ENCODE measurements around the gene BRIP1.

The BRIP1 gene

DNA sequence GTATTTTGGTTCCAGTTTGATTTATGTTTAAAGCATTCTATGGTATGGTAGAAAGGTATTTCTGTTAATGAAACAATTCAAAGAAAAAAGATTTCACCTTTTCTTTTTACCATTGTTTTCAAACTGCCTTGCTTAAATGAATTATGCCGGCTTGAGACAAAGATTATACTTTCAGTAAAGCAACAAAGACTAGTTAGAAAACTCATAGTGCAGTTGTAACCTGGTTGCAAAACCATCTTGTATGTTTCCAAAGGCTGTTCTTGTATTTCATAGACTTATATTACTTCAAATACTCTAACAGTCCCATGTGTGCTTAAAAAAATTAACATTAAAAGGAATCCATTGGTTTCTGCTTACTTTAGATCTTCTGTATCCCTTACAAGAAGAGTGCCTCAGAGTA, 153.8 kb downstream of the BRIP1 start:
- H3K27me3 Mint-ChIP-seq, result no peaks in the 10 kb centered on the region
- no peak for DNase-seq (ENCODE audit: low spot score in 2 of 2)
- H3K4me1 Mint-ChIP-seq, result no peaks in the 10 kb centered on the region
- no peak for ATAC-seq (replicated peaks; ENCODE audit: extremely low read depth, poor library complexity, severe bottlenecking)
- no peak overlapping the region for H3K27ac Mint-ChIP-seq (ENCODE audit: low read depth)
- H3K36me3 Mint-ChIP-seq (ENCODE audit: insufficient read depth), result peaks cover 2% of the 10 kb centered on the region
- peaks cover 9% of the 10 kb centered on the region for H3K9me3 Mint-ChIP-seq
- no peak overlapping the region for H3K4me3 Mint-ChIP-seq

GRCh38 chr17:61704935-61705449, 158.3 kb downstream of the BRIP1 start:
- H3K36me3 Mint-ChIP-seq (ENCODE audit: insufficient read depth), result peaks cover 2% of the 10 kb centered on the region
- H3K27ac Mint-ChIP-seq (ENCODE audit: low read depth), result no peak overlapping the region
- peaks cover 26% of the 10 kb centered on the region for H3K9me3 Mint-ChIP-seq
- H3K4me1 Mint-ChIP-seq, result no peaks in the 10 kb centered on the region
- H3K4me3 Mint-ChIP-seq, result no peak overlapping the region
- no peaks in the 10 kb centered on the region for H3K27me3 Mint-ChIP-seq
- ATAC-seq (replicated peaks; ENCODE audit: extremely low read depth, poor library complexity, severe bottlenecking) (no peak), DNase-seq (ENCODE audit: low spot score in 2 of 2) (no peak)

GRCh38 chr17:61702450-61702849, 160.9 kb downstream of the BRIP1 start:
- no peaks in the 10 kb centered on the region for H3K4me1 Mint-ChIP-seq
- ATAC-seq (replicated peaks; ENCODE audit: extremely low read depth, poor library complexity, severe bottlenecking) (no peak), DNase-seq (ENCODE audit: low spot score in 2 of 2) (no peak)
- H3K4me3 Mint-ChIP-seq, result no peak overlapping the region
- H3K27me3 Mint-ChIP-seq, result no peaks in the 10 kb centered on the region
- H3K36me3 Mint-ChIP-seq (ENCODE audit: insufficient read depth), result peaks cover 2% of the 10 kb centered on the region
- peaks cover 36% of the 10 kb centered on the region for H3K9me3 Mint-ChIP-seq
- H3K27ac Mint-ChIP-seq (ENCODE audit: low read depth), result no peak overlapping the region

DNA sequence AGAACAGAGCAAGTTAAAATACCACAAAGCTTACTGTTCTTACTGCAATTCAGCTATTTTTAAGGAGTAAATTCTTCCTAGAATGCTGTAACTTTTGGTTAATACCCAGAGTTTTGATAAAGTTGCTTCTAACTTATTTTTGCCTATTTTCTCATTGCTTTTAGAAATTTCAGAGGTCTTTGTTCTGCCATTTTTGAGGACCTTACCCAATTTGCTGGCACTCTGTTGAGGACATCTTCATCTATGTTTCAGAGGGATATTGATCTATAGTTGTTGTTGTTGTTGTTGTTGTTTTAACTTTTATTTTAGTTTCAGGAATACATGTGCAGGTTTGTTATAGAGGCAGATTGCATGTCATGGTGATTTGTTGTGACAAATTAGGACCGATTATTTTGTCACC, 161.3 kb downstream of the BRIP1 start:
- Mint-ChIP-seq H3K4me1 (no peaks in the 10 kb centered on the region), H3K27ac (ENCODE audit: low read depth) (no peak overlapping the region), H3K4me3 (no peak overlapping the region), H3K36me3 (ENCODE audit: insufficient read depth) (peaks cover 2% of the 10 kb centered on the region), H3K9me3 (peaks cover 36% of the 10 kb centered on the region), H3K27me3 (no peaks in the 10 kb centered on the region)
- DNase-seq (ENCODE audit: low spot score in 2 of 2) (no peak), ATAC-seq (replicated peaks; ENCODE audit: extremely low read depth, poor library complexity, severe bottlenecking) (no peak)

GRCh38 chr17:61701334-61701733, 162.0 kb downstream of the BRIP1 start:
- H3K36me3 Mint-ChIP-seq (ENCODE audit: insufficient read depth), result peaks cover 2% of the 10 kb centered on the region
- ATAC-seq (replicated peaks; ENCODE audit: extremely low read depth, poor library complexity, severe bottlenecking) (no peak), DNase-seq (ENCODE audit: low spot score in 2 of 2) (no peak)
- no peaks in the 10 kb centered on the region for H3K27me3 Mint-ChIP-seq
- H3K4me3 Mint-ChIP-seq, result no peak overlapping the region
- H3K9me3 Mint-ChIP-seq, result peaks cover 32% of the 10 kb centered on the region
- H3K4me1 Mint-ChIP-seq, result no peaks in the 10 kb centered on the region
- H3K27ac Mint-ChIP-seq (ENCODE audit: low read depth), result no peak overlapping the region

DNA sequence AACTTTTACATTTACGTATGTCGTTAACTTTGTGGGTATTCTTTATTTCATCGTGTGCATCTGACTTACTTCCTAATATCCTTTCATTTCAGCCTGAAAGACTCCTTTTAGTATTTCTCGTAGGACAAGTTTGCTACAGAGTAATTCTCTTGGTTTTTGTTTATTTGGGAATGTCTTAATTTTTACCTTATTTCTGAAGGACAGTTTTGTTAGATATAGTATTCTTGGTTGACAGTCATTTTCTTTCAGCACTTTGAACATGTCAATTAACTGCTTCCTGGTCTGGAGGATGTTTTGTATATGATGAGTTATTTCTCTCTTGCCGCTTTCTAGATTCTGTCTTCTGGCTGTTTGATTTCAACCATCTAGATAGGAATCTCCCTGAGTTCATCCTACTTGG, 163.1 kb downstream of the BRIP1 start:
- Mint-ChIP-seq H3K36me3 (ENCODE audit: insufficient read depth) (peaks cover 2% of the 10 kb centered on the region), H3K27ac (ENCODE audit: low read depth) (no peak overlapping the region), H3K4me1 (no peaks in the 10 kb centered on the region), H3K4me3 (no peak overlapping the region), H3K27me3 (no peaks in the 10 kb centered on the region), H3K9me3 (peaks cover 27% of the 10 kb centered on the region)
- no peak for ATAC-seq (replicated peaks; ENCODE audit: extremely low read depth, poor library complexity, severe bottlenecking)
- no peak for DNase-seq (ENCODE audit: low spot score in 2 of 2)

- DNase-seq (ENCODE audit: low spot score in 2 of 2) (no peak), ATAC-seq (replicated peaks; ENCODE audit: extremely low read depth, poor library complexity, severe bottlenecking) (no peak)
- Mint-ChIP-seq H3K9me3 (peaks cover 27% of the 10 kb centered on the region), H3K4me3 (no peak overlapping the region), H3K27me3 (no peaks in the 10 kb centered on the region), H3K4me1 (no peaks in the 10 kb centered on the region), H3K36me3 (ENCODE audit: insufficient read depth) (peaks cover 2% of the 10 kb centered on the region), H3K27ac (ENCODE audit: low read depth) (no peak overlapping the region)
Measured at GRCh38 chr17:61699694-61700093, 163.6 kb downstream of the BRIP1 start.

DNA sequence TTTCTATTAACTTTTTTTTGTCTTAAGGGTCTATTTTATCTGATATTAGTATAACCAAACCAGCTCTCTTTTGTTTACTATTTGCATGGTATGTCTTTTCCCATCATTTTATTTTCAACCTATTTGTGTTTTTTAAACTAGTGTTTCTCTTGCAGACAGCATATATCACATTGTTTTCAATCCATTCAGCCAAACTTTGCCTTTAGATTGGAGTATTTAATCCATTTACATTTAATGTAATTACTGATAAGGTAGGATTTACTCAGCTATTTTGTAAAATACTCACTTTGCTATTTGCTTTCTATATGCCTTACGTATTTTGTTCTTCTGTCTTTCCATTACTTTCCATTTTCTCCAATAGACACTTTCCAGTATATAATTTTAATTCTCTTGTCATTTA, 164.3 kb downstream of the BRIP1 start:
- Mint-ChIP-seq H3K4me1 (no peaks in the 10 kb centered on the region), H3K4me3 (no peak overlapping the region), H3K27me3 (no peaks in the 10 kb centered on the region), H3K9me3 (peaks cover 27% of the 10 kb centered on the region), H3K27ac (ENCODE audit: low read depth) (no peak overlapping the region), H3K36me3 (ENCODE audit: insufficient read depth) (peaks cover 2% of the 10 kb centered on the region)
- DNase-seq (ENCODE audit: low spot score in 2 of 2), result no peak
- ATAC-seq (replicated peaks; ENCODE audit: extremely low read depth, poor library complexity, severe bottlenecking), result no peak

DNA sequence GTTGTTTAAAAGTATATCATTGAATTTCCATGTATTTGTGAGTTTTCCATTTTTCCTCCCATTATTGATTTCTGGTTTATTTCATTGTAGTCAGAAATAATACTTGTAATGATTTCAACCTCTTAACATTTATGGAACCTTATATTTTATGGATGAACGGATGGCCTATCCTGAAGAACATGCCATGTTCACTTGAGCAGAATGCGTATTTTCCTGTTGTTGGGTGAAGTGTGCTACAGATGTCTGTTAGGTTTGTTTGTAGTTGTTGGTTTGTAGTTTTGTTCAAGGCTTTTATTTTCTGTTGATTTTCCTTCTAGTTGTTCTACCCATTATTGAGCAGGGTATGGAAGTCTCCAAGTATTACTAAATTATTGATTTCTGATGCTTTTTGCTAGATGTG, 165.1 kb downstream of the BRIP1 start:
- Mint-ChIP-seq H3K27ac (ENCODE audit: low read depth) (no peak overlapping the region), H3K4me3 (no peak overlapping the region), H3K36me3 (ENCODE audit: insufficient read depth) (peaks cover 2% of the 10 kb centered on the region), H3K27me3 (no peaks in the 10 kb centered on the region), H3K9me3 (peaks cover 27% of the 10 kb centered on the region), H3K4me1 (no peaks in the 10 kb centered on the region)
- DNase-seq (ENCODE audit: low spot score in 2 of 2) (no peak), ATAC-seq (replicated peaks; ENCODE audit: extremely low read depth, poor library complexity, severe bottlenecking) (no peak)

DNA sequence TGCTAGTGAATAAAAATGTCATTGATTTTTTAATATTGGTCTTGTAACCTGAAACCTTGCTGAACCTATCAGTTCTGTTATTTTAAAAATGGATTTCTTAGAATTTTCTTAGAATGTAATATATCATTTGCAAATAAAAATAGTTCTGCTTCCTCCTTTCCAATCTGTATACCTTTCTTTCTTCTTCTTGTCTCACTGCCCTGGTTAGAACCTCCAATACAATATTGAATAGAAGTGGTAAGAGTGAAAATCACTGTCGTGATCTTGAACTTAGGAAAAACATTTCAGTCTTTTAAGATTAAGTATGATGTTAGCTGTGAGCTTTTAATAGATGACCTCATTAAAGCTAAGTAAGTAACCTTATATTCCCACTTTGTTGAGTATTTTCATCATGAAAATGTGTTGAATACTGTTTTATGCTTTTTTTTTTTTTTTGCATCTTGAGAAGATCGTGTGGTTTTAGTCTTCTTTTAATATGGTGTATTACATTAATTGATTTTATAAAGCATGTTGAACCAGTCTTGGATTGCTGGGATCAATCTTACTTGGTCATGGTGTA, 167.5 kb downstream of the BRIP1 start:
- no peaks in the 10 kb centered on the region for H3K4me1 Mint-ChIP-seq
- no peak overlapping the region for H3K4me3 Mint-ChIP-seq
- no peaks in the 10 kb centered on the region for H3K36me3 Mint-ChIP-seq (ENCODE audit: insufficient read depth)
- H3K9me3 Mint-ChIP-seq, result peaks cover 16% of the 10 kb centered on the region
- H3K27ac Mint-ChIP-seq (ENCODE audit: low read depth), result no peak overlapping the region
- ATAC-seq (replicated peaks; ENCODE audit: extremely low read depth, poor library complexity, severe bottlenecking) (no peak), DNase-seq (ENCODE audit: low spot score in 2 of 2) (no peak)
- no peaks in the 10 kb centered on the region for H3K27me3 Mint-ChIP-seq

- H3K27me3 Mint-ChIP-seq, result no peaks in the 10 kb centered on the region
- no peak for DNase-seq (ENCODE audit: low spot score in 2 of 2)
- no peaks in the 10 kb centered on the region for H3K36me3 Mint-ChIP-seq (ENCODE audit: insufficient read depth)
- no peak overlapping the region for H3K27ac Mint-ChIP-seq (ENCODE audit: low read depth)
- no peak for ATAC-seq (replicated peaks; ENCODE audit: extremely low read depth, poor library complexity, severe bottlenecking)
- H3K9me3 Mint-ChIP-seq, result peaks cover 2% of the 10 kb centered on the region
- H3K4me1 Mint-ChIP-seq, result no peaks in the 10 kb centered on the region
- H3K4me3 Mint-ChIP-seq, result no peak overlapping the region
Measured at GRCh38 chr17:61694095-61694494, 169.2 kb downstream of the BRIP1 start.

- Mint-ChIP-seq H3K4me1 (no peaks in the 10 kb centered on the region), H3K27ac (ENCODE audit: low read depth) (no peak overlapping the region), H3K27me3 (no peaks in the 10 kb centered on the region), H3K36me3 (ENCODE audit: insufficient read depth) (no peaks in the 10 kb centered on the region), H3K9me3 (no peaks in the 10 kb centered on the region), H3K4me3 (no peak overlapping the region)
- DNase-seq (ENCODE audit: low spot score in 2 of 2) (no peak), ATAC-seq (replicated peaks; ENCODE audit: extremely low read depth, poor library complexity, severe bottlenecking) (no peak)
Measured at GRCh38 chr17:61689610-61690180, 173.6 kb downstream of the BRIP1 start.

GRCh38 chr17:61687769-61688168, 175.6 kb downstream of the BRIP1 start:
- Mint-ChIP-seq H3K4me3 (no peak overlapping the region), H3K9me3 (no peaks in the 10 kb centered on the region), H3K27ac (ENCODE audit: low read depth) (no peak overlapping the region), H3K27me3 (no peaks in the 10 kb centered on the region), H3K36me3 (ENCODE audit: insufficient read depth) (no peaks in the 10 kb centered on the region), H3K4me1 (no peaks in the 10 kb centered on the region)
- DNase-seq (ENCODE audit: low spot score in 2 of 2), result no peak
- ATAC-seq (replicated peaks; ENCODE audit: extremely low read depth, poor library complexity, severe bottlenecking), result no peak

All from central memory CD8-positive, alpha-beta T cell (primary cell).